ENCODE measurements around the gene WWOX. TPM values are rescaled to one million over a fixed set of nuclear protein-coding genes. Genes with fewer than 3 reads are reported as not detected.

The WWOX gene
- total RNA-seq, 6 experiments from 2014 or later, result 0.46 to 3.4 (median 1.3) TPM

- Mint-ChIP-seq H3K36me3 (ENCODE audit: low read depth) (peaks cover 10% of the 10 kb centered on the region; the same call in 1 of the 2 replicates), H3K9me3 (peaks cover 72% of the 10 kb centered on the region), H3K27ac (no peak overlapping the region), H3K27me3 (ENCODE audit: insufficient read depth) (no peaks in the 10 kb centered on the region; the same call in 1 of the 2 replicates), H3K4me3 (no peak overlapping the region), H3K4me1 (ENCODE audit: low read depth) (no peaks in the 10 kb centered on the region)
- no peak for DNase-seq
- TF ChIP-seq CTCF (IDR thresholded peaks at IDR 0.05), result no peak
Observed at GRCh38 chr16:78493573-78493972, 394.1 kb downstream of the WWOX start.

GRCh38 chr16:78494105-78494504 lies 394.7 kb downstream of the WWOX start:
- H3K36me3 Mint-ChIP-seq (ENCODE audit: low read depth), result peaks cover 10% of the 10 kb centered on the region; the same call in 1 of the 2 replicates
- no peak for TF ChIP-seq CTCF (IDR thresholded peaks at IDR 0.05)
- no peak overlapping the region for H3K4me3 Mint-ChIP-seq
- no peaks in the 10 kb centered on the region for H3K4me1 Mint-ChIP-seq (ENCODE audit: low read depth)
- no peaks in the 10 kb centered on the region; the same call in 1 of the 2 replicates for H3K27me3 Mint-ChIP-seq (ENCODE audit: insufficient read depth)
- no peak for DNase-seq
- H3K27ac Mint-ChIP-seq, result no peak overlapping the region
- peaks cover 67% of the 10 kb centered on the region for H3K9me3 Mint-ChIP-seq

GRCh38 chr16:78494674-78495073 lies 395.2 kb downstream of the WWOX start:
- H3K36me3 Mint-ChIP-seq (ENCODE audit: low read depth), result peaks cover 10% of the 10 kb centered on the region; the same call in 1 of the 2 replicates
- peaks cover 65% of the 10 kb centered on the region for H3K9me3 Mint-ChIP-seq
- no peak overlapping the region for H3K4me3 Mint-ChIP-seq
- DNase-seq, result no peak
- no peaks in the 10 kb centered on the region; the same call in 1 of the 2 replicates for H3K27me3 Mint-ChIP-seq (ENCODE audit: insufficient read depth)
- no peak for TF ChIP-seq CTCF (IDR thresholded peaks at IDR 0.05)
- H3K4me1 Mint-ChIP-seq (ENCODE audit: low read depth), result no peaks in the 10 kb centered on the region
- H3K27ac Mint-ChIP-seq, result no peak overlapping the region

- H3K9me3 Mint-ChIP-seq, result peaks cover 56% of the 10 kb centered on the region
- no peak for DNase-seq
Observed at GRCh38 chr16:78496189-78496588, 396.7 kb downstream of the WWOX start.

GRCh38 chr16:78499399-78499798 lies 399.9 kb downstream of the WWOX start:
- Mint-ChIP-seq H3K36me3 (ENCODE audit: low read depth) (peaks cover 10% of the 10 kb centered on the region; the same call in 1 of the 2 replicates), H3K9me3 (peaks cover 41% of the 10 kb centered on the region), H3K27me3 (ENCODE audit: insufficient read depth) (no peaks in the 10 kb centered on the region; the same call in 1 of the 2 replicates), H3K4me1 (ENCODE audit: low read depth) (no peaks in the 10 kb centered on the region), H3K27ac (no peak overlapping the region), H3K4me3 (no peak overlapping the region)
- no peak for DNase-seq
- no peak for TF ChIP-seq CTCF (IDR thresholded peaks at IDR 0.05)

More at GRCh38 chr16:78496189-78496588, 396.7 kb downstream of the WWOX start:
- Mint-ChIP-seq H3K27ac (no peak overlapping the region), H3K27me3 (ENCODE audit: insufficient read depth) (no peaks in the 10 kb centered on the region; the same call in 1 of the 2 replicates), H3K4me3 (no peak overlapping the region), H3K4me1 (ENCODE audit: low read depth) (no peaks in the 10 kb centered on the region), H3K36me3 (ENCODE audit: low read depth) (peaks cover 10% of the 10 kb centered on the region; the same call in 1 of the 2 replicates)
- TF ChIP-seq CTCF (IDR thresholded peaks at IDR 0.05), result no peak
